Measurements from ENCODE around the gene KCND2.

GRCh38 chr7:120360918-120361317 lies 87.9 kb downstream of the KCND2 start:
- TF ChIP-seq CTCF (IDR thresholded peaks at IDR 0.05; ENCODE audit: low read depth, low read length): no peak
- no peak for TF ChIP-seq POLR2A (IDR thresholded peaks at IDR 0.05; ENCODE audit: extremely low read depth, insufficient read length)
- no peak for TF ChIP-seq MAX (IDR thresholded peaks at IDR 0.05; ENCODE audit: low read depth, low read length)
- no peak for TF ChIP-seq MYC (IDR thresholded peaks at IDR 0.05; ENCODE audit: low read depth, low read length)

Measured in NB4 (cell line).